Myocyte (in vitro differentiated cells): Measurements from ENCODE around the gene PTPRN2. TPM values are rescaled to one million over a fixed set of nuclear protein-coding genes. Genes with fewer than 3 reads are reported as not detected.

Experiments
- DNase-seq: peaks from one replicate; pipeline ENCODE4 v3.0.0-alpha.2; 2012; ENCODE audit warnings: low read depth
- total RNA-seq: library from RNA; depleted of rRNA; stranded (reverse); fragments of >200 nt; gene quantifications from 2 replicates; pipeline ENCODE4 v1.2.3, GENCODE V29; 2014

Gene PTPRN2
- total RNA-seq, 1 donor from 2014 or later = 0.24 TPM

DNA sequence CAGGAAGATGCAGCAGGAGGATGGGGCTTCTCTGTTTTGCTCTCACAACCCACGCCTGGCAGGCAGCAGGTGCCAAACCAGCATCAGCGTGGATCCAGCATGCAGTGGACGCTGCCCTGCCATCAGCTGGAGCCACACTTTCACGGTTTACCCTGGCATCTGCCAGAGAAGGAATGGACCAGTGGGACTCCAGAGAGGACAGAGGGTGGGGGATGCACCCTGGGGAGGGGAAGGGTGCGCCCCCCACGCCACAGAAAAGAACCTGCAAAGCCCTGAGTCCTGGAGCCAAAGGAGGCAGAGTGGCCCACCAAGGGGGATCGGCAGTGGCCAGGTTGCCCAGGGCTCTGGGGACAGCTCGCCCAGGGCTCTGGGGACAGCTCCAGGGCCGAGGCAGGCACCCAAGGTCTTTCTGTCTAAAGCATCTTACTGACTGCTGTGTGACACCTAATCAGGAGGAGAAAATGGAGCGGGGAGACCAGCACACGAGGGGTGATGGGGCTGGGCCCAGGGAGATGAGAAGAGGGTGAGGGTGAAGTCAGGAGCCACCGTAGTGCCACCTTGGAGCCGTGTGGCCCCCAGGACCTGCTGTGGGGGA lies 1025.7 kb downstream of the PTPRN2 start:
- no peak for DNase-seq

- no peak for DNase-seq
These were observed 1026.2 kb downstream of the PTPRN2 start for GRCh38 chr7:157561523-157561785.

DNA sequence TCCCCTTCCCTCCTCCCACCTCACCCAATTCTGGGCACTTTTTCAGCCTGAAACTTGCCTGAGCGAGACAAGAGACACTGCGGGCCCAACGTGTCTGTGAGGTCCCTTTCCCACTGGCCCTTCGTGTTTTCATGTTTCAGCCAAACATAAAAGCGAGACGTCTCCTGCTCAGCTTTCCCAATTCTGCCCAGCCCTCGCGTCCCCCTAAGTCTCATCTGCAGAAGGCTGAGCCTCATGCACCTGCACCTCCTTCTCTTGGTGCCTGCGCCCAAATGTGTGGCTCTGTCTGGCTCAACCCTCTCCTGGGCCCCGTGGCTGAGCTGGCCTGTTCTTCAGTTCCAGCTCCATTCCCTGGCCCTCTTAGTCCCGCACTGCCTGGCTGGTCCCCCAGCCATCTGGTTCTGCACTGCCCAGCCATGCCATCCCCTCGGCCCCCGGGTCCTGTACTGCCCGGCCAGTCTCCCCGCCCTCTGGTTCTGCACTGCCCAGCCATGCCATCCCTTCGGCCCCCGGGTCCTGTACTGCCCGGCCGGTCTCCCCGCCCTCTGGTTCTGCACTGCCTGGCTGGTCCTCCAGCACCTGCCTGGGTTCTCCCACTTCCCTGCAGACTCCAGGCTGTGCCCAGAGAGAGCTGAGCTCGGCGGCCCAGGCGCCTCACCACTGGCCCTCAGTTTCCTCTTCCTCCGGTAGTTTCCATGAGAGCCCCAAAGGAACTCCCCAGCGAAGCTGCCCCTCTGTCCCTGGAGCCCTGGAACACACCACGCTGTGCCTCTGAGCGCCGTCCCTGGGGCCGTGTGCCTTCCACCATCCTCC lies 1026.7 kb downstream of the PTPRN2 start:
- DNase-seq = no peak

GRCh38 chr7:157560258-157560654 lies 1027.4 kb downstream of the PTPRN2 start:
- no peak for DNase-seq

DNA sequence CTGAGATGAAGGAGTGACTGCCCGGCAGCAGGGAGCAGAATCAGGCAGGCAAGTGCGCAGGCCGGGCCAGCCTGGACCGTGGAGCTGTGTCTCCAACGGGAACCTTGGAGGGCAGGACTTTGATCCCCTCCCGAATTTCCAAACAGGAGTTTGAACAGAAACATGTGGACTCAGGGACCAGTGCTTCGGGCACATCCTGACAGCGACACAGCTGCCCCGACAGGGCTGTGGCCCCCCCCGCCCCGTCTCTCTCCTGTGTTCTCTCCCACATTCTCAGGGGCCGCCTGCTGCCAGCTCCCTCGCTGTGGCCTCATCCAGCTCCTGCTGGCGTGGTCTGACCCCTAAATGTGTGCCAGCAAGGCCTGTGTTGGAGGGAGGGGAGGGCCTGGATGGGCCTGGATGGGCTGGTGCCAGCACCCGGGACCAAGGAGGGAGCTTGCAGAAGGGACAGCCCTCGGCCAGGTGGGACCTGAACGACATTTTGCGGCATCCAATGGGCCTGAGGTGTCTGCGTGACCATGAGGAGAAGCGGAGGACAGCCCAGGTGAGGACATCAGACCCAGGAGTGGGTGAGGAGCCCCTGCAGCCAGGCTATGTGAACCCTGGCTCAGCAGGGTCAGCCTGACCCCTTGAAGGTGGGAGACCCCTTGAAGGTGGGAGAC lies 1027.9 kb downstream of the PTPRN2 start:
- no peak for DNase-seq

DNA sequence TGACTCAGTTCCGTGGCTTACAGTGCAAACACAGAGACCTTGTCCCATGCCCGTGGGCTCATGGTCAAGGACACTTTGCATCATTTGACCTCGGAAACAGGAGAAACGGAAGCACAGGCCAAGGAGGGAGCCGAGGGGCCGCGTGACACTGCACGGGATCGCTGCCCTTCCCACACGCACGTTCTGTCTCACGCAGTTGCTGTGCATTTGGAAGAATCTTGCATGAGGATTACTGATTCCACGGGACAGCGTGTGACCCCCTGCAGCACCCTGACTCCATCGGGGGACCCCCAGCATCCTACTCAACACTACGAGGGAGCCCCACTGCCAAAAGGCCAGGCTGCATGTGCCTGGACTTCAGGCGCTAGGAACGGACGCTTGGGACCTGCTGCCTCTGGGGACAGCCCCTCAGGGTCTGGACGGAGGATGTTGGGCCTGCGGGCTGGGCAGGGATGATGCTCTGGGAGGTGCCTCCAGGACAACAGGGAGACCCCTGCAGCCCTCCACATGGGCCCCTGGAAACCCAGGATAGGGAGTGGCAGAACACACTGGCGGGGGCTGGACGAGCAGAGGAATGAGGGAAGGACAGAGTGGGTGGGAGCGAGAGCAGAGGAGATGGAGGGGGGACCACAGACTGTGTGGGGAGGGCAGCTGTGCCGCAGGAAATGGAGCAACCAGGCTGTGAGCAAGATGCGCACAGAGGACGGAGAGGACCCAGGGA lies 1028.6 kb downstream of the PTPRN2 start:
- DNase-seq = no peak

DNA sequence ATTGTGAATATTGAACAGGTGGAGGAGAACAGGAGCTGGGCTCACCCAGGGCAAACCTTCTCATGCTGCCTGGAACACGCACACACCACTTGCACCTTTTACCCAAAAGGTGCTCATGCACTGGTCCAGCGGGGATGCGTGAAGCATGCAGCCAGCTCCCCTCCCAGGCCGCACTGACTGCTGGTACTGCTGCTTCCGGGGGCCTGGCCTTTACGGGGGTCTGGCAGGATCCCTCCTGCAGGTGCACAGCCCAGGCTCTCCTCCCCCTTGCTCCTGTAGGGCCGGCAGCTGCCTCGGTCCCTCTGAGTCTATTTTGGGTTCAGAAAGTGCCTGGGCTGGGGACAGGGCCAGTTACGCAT lies 1029.1 kb downstream of the PTPRN2 start:
- DNase-seq = no peak

DNA sequence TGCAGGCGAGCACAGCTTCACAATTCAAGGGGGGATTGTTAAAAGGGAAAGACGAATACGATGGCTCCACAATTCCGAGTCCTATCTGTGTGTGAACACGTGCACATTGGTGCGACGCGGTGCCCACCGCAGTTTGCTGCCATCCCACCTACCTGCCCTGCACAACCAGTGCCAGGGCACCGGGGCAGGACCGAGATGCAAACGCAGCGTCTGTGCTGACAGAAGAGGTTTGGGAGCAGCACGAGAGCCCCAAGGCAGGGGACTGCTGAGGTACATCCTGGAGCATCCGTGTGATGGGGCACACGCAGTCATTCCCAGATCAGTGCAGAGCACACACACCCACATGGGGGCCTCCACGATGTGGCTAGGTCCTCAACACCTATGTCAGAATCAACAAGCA lies 1029.6 kb downstream of the PTPRN2 start:
- DNase-seq = no peak

- no peak for DNase-seq
These were observed 1030.4 kb downstream of the PTPRN2 start for GRCh38 chr7:157557263-157557662.

DNA sequence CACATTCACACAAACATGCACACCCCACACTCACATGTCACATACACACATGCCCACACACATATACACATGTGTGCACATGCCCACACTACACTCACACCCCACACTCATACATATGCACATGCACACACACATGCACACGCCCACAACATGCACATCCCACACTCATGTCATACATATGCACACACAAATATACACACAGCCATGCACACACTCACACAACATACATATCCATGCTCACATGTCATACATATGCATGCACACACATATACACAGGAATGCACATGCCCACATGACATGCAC lies 1031.0 kb downstream of the PTPRN2 start:
- no peak for DNase-seq

- DNase-seq = no peak
These were observed 1031.5 kb downstream of the PTPRN2 start for GRCh38 chr7:157555944-157556641.

- no peak for DNase-seq
These were observed 1032.3 kb downstream of the PTPRN2 start for GRCh38 chr7:157555313-157555712.

DNA sequence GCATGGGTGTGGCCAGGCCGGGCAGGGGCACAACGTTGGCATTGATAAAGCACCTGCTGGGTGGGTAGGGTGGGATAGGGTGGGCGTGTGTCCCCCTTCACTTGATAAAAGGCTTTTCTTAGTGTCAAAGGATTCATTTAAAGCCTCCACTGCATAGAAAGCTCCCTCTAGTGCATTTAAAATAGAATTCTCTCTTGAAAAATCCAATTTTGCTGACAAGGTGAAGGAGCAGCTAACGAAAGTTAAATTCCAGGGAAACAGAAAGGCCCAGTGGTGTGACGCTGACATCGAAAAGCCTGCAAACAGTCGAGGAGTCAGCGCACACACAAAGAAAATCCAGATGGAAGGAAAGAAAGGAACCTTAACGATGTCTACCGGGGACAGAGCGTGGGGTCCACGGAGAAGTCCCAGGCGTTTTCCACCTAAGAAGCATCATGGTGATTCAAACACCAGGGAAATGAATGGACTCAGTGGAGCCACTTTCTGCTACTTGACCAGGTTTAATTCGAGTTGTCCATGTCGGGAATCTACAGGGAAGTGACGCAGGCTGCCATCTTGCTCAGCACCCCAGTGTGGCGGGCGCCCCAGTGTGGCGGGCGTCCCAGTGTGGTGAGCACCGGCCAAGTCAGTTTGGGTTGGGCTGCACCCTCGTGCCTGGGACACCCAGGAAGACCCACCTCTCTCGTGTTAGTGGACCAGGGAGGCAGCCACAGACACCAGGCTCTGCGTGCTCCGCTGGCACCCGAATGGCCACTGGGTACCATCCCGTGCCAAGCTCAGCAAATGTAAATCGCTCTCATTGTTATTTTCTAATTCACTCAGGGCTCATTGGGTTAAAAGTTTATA lies 1033.0 kb downstream of the PTPRN2 start:
- DNase-seq = no peak

DNA sequence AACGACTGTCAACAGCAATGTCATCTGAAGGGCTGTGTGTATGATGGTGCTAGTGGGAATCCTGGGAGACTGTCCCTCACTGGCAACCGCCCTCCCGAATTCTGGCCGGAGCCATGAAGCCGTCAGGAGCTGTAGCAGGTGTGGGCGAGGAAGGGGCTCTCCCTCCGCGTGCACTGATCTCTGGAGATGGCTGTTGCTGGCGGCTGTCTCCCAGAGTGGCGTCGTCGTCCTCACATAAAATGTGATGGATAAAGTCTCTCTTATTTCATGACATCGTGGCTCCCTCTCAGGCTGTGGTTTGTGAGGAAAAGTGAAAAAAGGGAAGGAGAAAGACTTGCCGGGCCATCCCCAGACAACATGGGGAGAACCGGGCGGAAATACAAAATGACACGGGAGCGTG lies 1034.4 kb downstream of the PTPRN2 start:
- DNase-seq = no peak

- no peak for DNase-seq
These were observed 1035.2 kb downstream of the PTPRN2 start for GRCh38 chr7:157552295-157552993.

- no peak for DNase-seq
These were observed 1036.1 kb downstream of the PTPRN2 start for GRCh38 chr7:157551325-157552070.

- no peak for DNase-seq
These were observed 1037.0 kb downstream of the PTPRN2 start for GRCh38 chr7:157550300-157551275.

DNA sequence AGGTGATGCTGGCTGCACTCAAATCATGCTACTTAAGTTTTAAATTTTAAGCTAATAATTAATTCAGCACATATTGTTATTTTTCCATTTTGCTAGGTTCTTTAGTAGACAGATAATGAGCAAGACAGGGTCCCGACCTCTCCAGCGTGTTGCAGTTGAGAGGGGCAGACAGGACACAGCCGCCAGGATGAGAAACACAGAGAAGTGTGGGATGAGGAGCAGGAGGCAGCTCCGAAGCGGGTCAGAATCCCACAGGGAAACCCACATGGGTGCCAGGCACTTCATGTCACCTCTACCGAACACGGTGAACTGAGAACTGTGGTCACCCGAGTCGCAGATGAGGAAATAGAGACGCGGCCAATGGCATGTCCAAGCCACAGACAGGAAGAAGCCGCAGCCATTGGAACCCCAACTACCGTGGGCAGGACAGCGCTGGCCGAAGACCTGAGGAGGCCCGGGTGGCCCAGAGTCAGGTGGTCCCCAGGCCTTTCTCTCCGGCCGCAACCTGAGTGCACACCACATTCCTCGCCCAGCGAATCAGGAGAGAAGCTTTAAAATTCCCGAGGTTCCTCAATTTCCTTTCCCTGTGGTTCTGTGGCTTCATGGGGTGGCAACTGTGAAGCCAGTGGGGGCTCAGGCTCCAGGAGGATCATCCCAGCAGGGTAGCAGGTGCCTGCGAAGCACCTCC lies 1037.9 kb downstream of the PTPRN2 start:
- no peak for DNase-seq
